Ovary (tissue), 3 donors: ENCODE results near the gene TBX2.

Experiments used
- POLR2A ChIP-seq: fragments of 450-650 bp; IDR thresholded peaks from one replicate; pipeline ENCODE4 v1.6.1; 2017; ENCODE audit warnings: antibody characterized with exemption, mild to moderate bottlenecking, moderate library complexity
- TF ChIP-seq, protein P1 (sequence below), 3 donors: fragments of 450-650 bp in 2 of 3; fragments of 200-600 bp in 1 of 3; IDR thresholded peaks; one replicate each; pipeline versions ENCODE4 v1.5.1 to v1.8.0; 2016 to 2022; ENCODE audit warnings: antibody characterized with exemption in 3 of 3, mild to moderate bottlenecking in 1 of 3
- donor health status: DM: no; HTN: no; CAD: no.

DNA sequence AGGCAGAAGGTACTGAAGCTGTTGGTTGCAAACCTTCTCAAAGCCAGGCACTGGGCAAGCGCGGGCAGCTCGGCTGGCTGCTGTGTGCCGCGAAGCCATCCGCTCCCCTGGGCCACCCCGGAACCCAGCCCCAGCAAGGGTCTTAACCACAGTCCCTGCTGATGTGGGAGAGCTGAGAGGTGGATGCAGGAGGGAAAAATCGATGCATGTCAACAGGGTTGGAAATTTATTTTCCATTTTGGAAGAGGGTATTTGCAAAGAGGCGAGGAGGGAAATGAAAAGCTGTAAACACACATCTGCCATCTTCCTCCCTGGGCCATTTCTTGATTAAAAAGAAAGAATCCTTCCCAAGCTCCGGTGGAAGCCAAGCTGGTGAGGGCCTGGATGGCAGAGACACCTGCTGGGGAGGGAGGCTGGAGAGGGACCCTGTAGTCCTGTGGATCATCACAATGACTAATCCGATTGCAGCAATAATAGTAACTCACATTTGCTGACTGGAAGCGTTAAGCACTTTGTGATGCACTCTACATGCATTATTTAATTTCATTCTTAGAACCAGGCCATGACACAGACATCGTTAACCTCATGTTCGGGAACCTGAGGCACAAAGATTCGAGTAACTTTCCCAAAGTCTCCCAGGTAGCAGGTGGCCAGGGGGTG is 13.9 kb upstream of the TBX2 start:
- TF ChIP-seq, protein P1, sequence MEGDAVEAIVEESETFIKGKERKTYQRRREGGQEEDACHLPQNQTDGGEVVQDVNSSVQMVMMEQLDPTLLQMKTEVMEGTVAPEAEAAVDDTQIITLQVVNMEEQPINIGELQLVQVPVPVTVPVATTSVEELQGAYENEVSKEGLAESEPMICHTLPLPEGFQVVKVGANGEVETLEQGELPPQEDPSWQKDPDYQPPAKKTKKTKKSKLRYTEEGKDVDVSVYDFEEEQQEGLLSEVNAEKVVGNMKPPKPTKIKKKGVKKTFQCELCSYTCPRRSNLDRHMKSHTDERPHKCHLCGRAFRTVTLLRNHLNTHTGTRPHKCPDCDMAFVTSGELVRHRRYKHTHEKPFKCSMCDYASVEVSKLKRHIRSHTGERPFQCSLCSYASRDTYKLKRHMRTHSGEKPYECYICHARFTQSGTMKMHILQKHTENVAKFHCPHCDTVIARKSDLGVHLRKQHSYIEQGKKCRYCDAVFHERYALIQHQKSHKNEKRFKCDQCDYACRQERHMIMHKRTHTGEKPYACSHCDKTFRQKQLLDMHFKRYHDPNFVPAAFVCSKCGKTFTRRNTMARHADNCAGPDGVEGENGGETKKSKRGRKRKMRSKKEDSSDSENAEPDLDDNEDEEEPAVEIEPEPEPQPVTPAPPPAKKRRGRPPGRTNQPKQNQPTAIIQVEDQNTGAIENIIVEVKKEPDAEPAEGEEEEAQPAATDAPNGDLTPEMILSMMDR (IDR thresholded peaks at IDR 0.05): no peak
- TF ChIP-seq POLR2A: no peak
